GM21447 (cell line): ENCODE results near the gene AGBL4.
"Not testable (repeated sequence)": the region's sequence is repeated elsewhere in the genome, so short reads cannot be mapped to it uniquely, and the experiment has no call there.

Experiments
- ATAC-seq: cut with Tn5 transposase; IDR thresholded peaks from one replicate; pipeline ENCODE4 v1.9.1; 2021; ENCODE audit not compliant: unreplicated experiment

AGBL4 gene

GRCh38 chr1:50023292-50024159 lies at the start of gene AGBL4:
TSS of gene AGBL4 (minus strand) at chr1:50023954.
- ATAC-seq, result no peak

- no peak for ATAC-seq
Measured at GRCh38 chr1:50066806-50067205, 43.1 kb upstream of the AGBL4 start.

GRCh38 chr1:50060279-50060678 lies 36.5 kb upstream of the AGBL4 start:
- no peak for ATAC-seq

- ATAC-seq, result no peak
Measured at GRCh38 chr1:50048791-50049190, 25.0 kb upstream of the AGBL4 start.

- ATAC-seq, result no peak
Measured at GRCh38 chr1:50047916-50048694, 24.4 kb upstream of the AGBL4 start.

- ATAC-seq, result no peak
Measured at GRCh38 chr1:50038237-50038809, 14.6 kb upstream of the AGBL4 start.

- no peak for ATAC-seq
Measured at GRCh38 chr1:50027794-50028193, 4.0 kb upstream of the AGBL4 start.

- ATAC-seq, result no peak
Measured at GRCh38 chr1:49995734-49996133, 28.0 kb downstream of the AGBL4 start.

- no peak for ATAC-seq
Measured at GRCh38 chr1:49971088-49971487, 52.7 kb downstream of the AGBL4 start.

GRCh38 chr1:49951385-49951784 lies 72.4 kb downstream of the AGBL4 start:
- no peak for ATAC-seq

- ATAC-seq, result not testable (repeated sequence)
Measured at GRCh38 chr1:49915301-49915700, 108.5 kb downstream of the AGBL4 start.

GRCh38 chr1:49906365-49906764 lies 117.4 kb downstream of the AGBL4 start:
- ATAC-seq, result no peak

GRCh38 chr1:49864581-49864980 lies 159.2 kb downstream of the AGBL4 start:
- ATAC-seq, result no peak

GRCh38 chr1:49854741-49855140 lies 169.0 kb downstream of the AGBL4 start:
- ATAC-seq, result no peak

- no peak for ATAC-seq
Measured at GRCh38 chr1:49842596-49842995, 181.2 kb downstream of the AGBL4 start.

- no peak for ATAC-seq
Measured at GRCh38 chr1:49841767-49842166, 182.0 kb downstream of the AGBL4 start.

GRCh38 chr1:49824261-49824660 lies 199.5 kb downstream of the AGBL4 start:
- no peak for ATAC-seq

- ATAC-seq, result no peak
Measured at GRCh38 chr1:49817681-49818080, 206.1 kb downstream of the AGBL4 start.

GRCh38 chr1:49787013-49787412 lies 236.7 kb downstream of the AGBL4 start:
- not testable (repeated sequence) for ATAC-seq

GRCh38 chr1:49765034-49765433 lies 258.7 kb downstream of the AGBL4 start:
- ATAC-seq, result no peak

GRCh38 chr1:49738118-49738517 lies 285.6 kb downstream of the AGBL4 start:
- ATAC-seq, result not testable (repeated sequence)

- ATAC-seq, result no peak
Measured at GRCh38 chr1:49728377-49728776, 295.4 kb downstream of the AGBL4 start.
